Stimulated activated CD8-positive, alpha-beta memory T cell treated with anti-CD3 and anti-CD28 coated beads, Interleukin-4, amount 100 ng/mL, for 24 hours (primary cell): ENCODE data around the gene TMEM63A.
"Not testable (repeated sequence)": the region's sequence is repeated elsewhere in the genome, so short reads cannot be mapped to it uniquely, and the experiment has no call there.

Source experiments
- DNase-seq: peaks from one replicate; pipeline ENCODE4 v3.0.0-alpha.2; 2020; ENCODE audit warnings: low read depth

Gene TMEM63A

GRCh38 chr1:225819346-225820192 lies 62.6 kb downstream of the TMEM63A start:
- DNase-seq = no peak

GRCh38 chr1:225818229-225818628 lies 64.0 kb downstream of the TMEM63A start:
- DNase-seq = no peak

GRCh38 chr1:225817611-225818061 lies 64.5 kb downstream of the TMEM63A start:
- no peak for DNase-seq

GRCh38 chr1:225816643-225817538 lies 65.3 kb downstream of the TMEM63A start:
- no peak for DNase-seq

- no peak for DNase-seq
These were observed 66.5 kb downstream of the TMEM63A start for GRCh38 chr1:225815526-225816178.

- not testable (repeated sequence) for DNase-seq
These were observed 67.1 kb downstream of the TMEM63A start for GRCh38 chr1:225815090-225815489.

- DNase-seq = no peak
These were observed 67.8 kb downstream of the TMEM63A start for GRCh38 chr1:225814381-225814780.

- DNase-seq = no peak
These were observed 68.8 kb downstream of the TMEM63A start for GRCh38 chr1:225813214-225813964.

GRCh38 chr1:225812488-225813213 lies 69.5 kb downstream of the TMEM63A start:
- no peak for DNase-seq

GRCh38 chr1:225811622-225812487 lies 70.3 kb downstream of the TMEM63A start:
- no peak for DNase-seq

- DNase-seq = not testable (repeated sequence)
These were observed 71.3 kb downstream of the TMEM63A start for GRCh38 chr1:225810579-225811538.

GRCh38 chr1:225809842-225810578 lies 72.2 kb downstream of the TMEM63A start, which contains the start of gene EPHX1:
Gene EPHX1 (plus strand): TSS chr1:225810124. CDS start chr1:225828730, 18,606 bp downstream.
- peak; percentile 75 for DNase-seq

- DNase-seq = no peak
These were observed 74.0 kb downstream of the TMEM63A start for GRCh38 chr1:225808136-225808535.

GRCh38 chr1:225806736-225807135 lies 75.4 kb downstream of the TMEM63A start:
- not testable (repeated sequence) for DNase-seq

GRCh38 chr1:225806249-225806648 lies 75.9 kb downstream of the TMEM63A start:
- DNase-seq = no peak

- DNase-seq = not testable (repeated sequence)
These were observed 81.0 kb downstream of the TMEM63A start for GRCh38 chr1:225801146-225801545.

- not testable (repeated sequence) for DNase-seq
These were observed 86.1 kb downstream of the TMEM63A start for GRCh38 chr1:225796097-225796496.
